DOHH2 (cell line): ENCODE results near the gene ATP11A.

Experiments
- H3F3A ChIP-seq: fragments of 200-600 bp; sonication (generic), shearing (Covaris generic); 2 replicates; pipeline ENCODE4 v1.6.0; 2016; ENCODE audit warnings: antibody characterized with exemption, mild to moderate bottlenecking; ENCODE audit not compliant: control insufficient read depth, insufficient read depth
- H3K27ac ChIP-seq: fragments of 200-600 bp; sonication (generic); 2 replicates; pipeline ENCODE4 v1.5.1; 2014; ENCODE audit warnings: low read depth, mild to moderate bottlenecking, low read length, moderate library complexity
- H3K27me3 ChIP-seq: fragments of 200-600 bp; sonication (generic); 2 replicates; pipeline ENCODE4 v1.6.1; 2014; ENCODE audit warnings: mild to moderate bottlenecking, low read length, mixed read lengths; ENCODE audit not compliant: control insufficient read depth
- H3K36me3 ChIP-seq: fragments of 200-600 bp; sonication (generic); 2 replicates; pipeline ENCODE4 v1.6.1; 2014; ENCODE audit warnings: mild to moderate bottlenecking, low read length, moderate library complexity, mixed read lengths; ENCODE audit not compliant: control insufficient read depth
- H3K4me1 ChIP-seq: fragments of 200-600 bp; sonication (generic); 2 replicates; pipeline ENCODE4 v1.6.1; 2014; ENCODE audit warnings: mild to moderate bottlenecking, low read length, mixed read lengths; ENCODE audit not compliant: control insufficient read depth
- H3K4me2 ChIP-seq: fragments of 200-600 bp; sonication (generic); 2 replicates; pipeline ENCODE4 v1.6.0; 2014; ENCODE audit warnings: mild to moderate bottlenecking, low read length, moderate library complexity
- H3K4me3 ChIP-seq: fragments of 200-600 bp; sonication (generic); 2 replicates; pipeline ENCODE4 v1.5.1; 2014; ENCODE audit warnings: mild to moderate bottlenecking, low read length, mixed read lengths
- H3K79me2 ChIP-seq: fragments of 200-600 bp; sonication (generic); 2 replicates; pipeline ENCODE4 v1.6.1; 2014; ENCODE audit warnings: mild to moderate bottlenecking, low read length, mixed read lengths; ENCODE audit not compliant: control insufficient read depth
- H3K9me2 ChIP-seq: fragments of 200-600 bp; sonication (generic); replicated peaks from 2 replicates; pipeline ENCODE4 v1.6.1; 2014; ENCODE audit warnings: mild to moderate bottlenecking, low read length, mixed read lengths; ENCODE audit not compliant: control insufficient read depth
- H3K9me3 ChIP-seq: fragments of 200-600 bp; sonication (generic); 2 replicates; pipeline ENCODE4 v1.6.1; 2014; ENCODE audit warnings: antibody characterized with exemption, low read length, mixed read lengths; ENCODE audit not compliant: control insufficient read depth, insufficient read depth
- H4K20me1 ChIP-seq: fragments of 200-600 bp; sonication (generic); 2 replicates; pipeline ENCODE4 v1.6.0; 2014; ENCODE audit warnings: low read depth, mild to moderate bottlenecking, antibody characterized with exemption, low read length, moderate library complexity; ENCODE audit not compliant: control insufficient read depth, insufficient read depth
- EZH2phosphoT487 ChIP-seq: fragments of 200-600 bp; sonication (generic); IDR thresholded peaks from 2 replicates; pipeline ENCODE4 v1.6.1; 2017; ENCODE audit warnings: borderline replicate concordance, mild to moderate bottlenecking, antibody characterized with exemption, low read length, moderate library complexity, mixed read lengths
- TF ChIP-seq, protein P1 (sequence below): fragments of 200-600 bp; sonication (generic); IDR thresholded peaks from one replicate; pipeline ENCODE4 v1.5.1; 2014; ENCODE audit warnings: antibody characterized with exemption, mild to moderate bottlenecking, low read depth, low read length; ENCODE audit not compliant: poor library complexity, severe bottlenecking

Gene ATP11A

DNA sequence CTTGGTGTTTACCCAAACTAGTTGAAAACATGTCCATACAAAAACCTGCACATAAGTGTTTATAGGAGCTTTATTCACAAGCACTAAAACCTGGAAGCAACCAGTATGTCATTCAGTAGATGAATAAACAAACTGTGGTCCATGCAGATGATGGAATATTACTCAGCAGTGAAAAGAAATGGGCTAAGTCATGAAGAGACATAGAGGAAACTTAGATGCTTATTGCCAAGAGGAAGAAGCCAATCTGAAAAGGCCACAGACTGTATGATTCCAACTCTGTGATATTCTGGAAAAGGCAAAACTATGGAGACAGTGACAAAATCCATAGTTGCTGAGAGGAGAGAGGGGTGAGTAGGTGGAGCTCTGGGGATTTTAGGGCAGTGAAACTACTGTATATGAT, 240.4 kb downstream of the ATP11A start:
- no peak overlapping the region for H3K4me2 ChIP-seq
- H3F3A ChIP-seq = no peaks in the 10 kb centered on the region
- H3K27me3 ChIP-seq = peaks cover 14% of the 10 kb centered on the region
- no peak for TF ChIP-seq EZH2phosphoT487
- TF ChIP-seq, protein P1, sequence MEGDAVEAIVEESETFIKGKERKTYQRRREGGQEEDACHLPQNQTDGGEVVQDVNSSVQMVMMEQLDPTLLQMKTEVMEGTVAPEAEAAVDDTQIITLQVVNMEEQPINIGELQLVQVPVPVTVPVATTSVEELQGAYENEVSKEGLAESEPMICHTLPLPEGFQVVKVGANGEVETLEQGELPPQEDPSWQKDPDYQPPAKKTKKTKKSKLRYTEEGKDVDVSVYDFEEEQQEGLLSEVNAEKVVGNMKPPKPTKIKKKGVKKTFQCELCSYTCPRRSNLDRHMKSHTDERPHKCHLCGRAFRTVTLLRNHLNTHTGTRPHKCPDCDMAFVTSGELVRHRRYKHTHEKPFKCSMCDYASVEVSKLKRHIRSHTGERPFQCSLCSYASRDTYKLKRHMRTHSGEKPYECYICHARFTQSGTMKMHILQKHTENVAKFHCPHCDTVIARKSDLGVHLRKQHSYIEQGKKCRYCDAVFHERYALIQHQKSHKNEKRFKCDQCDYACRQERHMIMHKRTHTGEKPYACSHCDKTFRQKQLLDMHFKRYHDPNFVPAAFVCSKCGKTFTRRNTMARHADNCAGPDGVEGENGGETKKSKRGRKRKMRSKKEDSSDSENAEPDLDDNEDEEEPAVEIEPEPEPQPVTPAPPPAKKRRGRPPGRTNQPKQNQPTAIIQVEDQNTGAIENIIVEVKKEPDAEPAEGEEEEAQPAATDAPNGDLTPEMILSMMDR = no peak
- H3K36me3 ChIP-seq = no peaks in the 10 kb centered on the region
- no peaks in the 10 kb centered on the region for H4K20me1 ChIP-seq
- no peak overlapping the region for H3K27ac ChIP-seq
- no peaks in the 10 kb centered on the region for H3K9me2 ChIP-seq
- H3K79me2 ChIP-seq = no peaks in the 10 kb centered on the region
- no peaks in the 10 kb centered on the region for H3K9me3 ChIP-seq
- H3K4me1 ChIP-seq = no peaks in the 10 kb centered on the region
- H3K4me3 ChIP-seq = no peak overlapping the region

DNA sequence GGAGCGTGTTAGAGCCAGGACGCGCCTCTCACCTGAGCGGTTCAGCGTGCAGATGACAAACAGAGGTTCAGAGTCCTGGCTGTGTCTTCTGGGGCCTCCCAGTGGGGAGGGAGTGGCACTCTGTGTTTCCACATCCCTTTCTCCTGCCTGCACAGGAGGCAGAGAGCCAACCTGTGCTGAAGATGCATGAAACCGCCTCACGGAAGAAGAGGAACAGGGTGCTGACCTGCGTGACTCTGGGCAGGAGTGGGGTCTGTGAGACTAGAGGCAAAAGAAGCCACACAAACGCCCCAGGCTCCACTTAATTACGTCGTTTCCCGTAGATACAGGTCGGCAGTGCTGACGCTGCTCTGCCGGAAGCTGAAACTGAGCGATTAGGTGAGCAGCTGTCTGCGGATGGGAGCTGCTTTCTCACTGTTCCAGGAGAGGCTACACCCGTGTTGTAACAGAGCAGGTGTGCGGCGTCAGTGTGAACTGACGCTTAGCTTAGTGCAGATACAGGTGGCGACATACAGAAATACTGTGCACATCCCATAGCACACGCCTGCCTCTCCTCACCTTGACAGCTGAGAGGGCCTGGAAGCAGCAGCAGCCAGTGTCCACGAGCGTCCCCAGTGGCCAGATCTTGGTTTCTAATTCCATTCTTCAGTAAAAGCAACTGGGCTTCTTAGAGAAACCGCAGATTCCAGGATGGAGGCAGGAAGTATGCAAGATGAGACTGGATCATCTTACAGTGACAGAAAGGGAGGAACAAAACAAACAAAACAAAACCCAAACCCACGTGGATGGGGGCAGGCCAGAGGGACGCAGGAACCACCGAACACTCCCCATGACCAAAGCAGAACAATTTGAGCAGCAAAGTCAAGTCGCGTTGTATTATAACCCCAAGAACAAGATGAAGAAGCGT, 241.4 kb downstream of the ATP11A start:
- H3K4me3 ChIP-seq = no peak overlapping the region
- no peaks in the 10 kb centered on the region for H3K36me3 ChIP-seq
- no peaks in the 10 kb centered on the region for H3K79me2 ChIP-seq
- H3K27me3 ChIP-seq = peaks cover 14% of the 10 kb centered on the region
- TF ChIP-seq EZH2phosphoT487 = no peak
- H3K4me1 ChIP-seq = no peaks in the 10 kb centered on the region
- H3K4me2 ChIP-seq = no peak overlapping the region
- no peaks in the 10 kb centered on the region for H4K20me1 ChIP-seq
- H3F3A ChIP-seq = no peaks in the 10 kb centered on the region
- no peak overlapping the region for H3K27ac ChIP-seq
- no peaks in the 10 kb centered on the region for H3K9me2 ChIP-seq
- H3K9me3 ChIP-seq = no peaks in the 10 kb centered on the region

DNA sequence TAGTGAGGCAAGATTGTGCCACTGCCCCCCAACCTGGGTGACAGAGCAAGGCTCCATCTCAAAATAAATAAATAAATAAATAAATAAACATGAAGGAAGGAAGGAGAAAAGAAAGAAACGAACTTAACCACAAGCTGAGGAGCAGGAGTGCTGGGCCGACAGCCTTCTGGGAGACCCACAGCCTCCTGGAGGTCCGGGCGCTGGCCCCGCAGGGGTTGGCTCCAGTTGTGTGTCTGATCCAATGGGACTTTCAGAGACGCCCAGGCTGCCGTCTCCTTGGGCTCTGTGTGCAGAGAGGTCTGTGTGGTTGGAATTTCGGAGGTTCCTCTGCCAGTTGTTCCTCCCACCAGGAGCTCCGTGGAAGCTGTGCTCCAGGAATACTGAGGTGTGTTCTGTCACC, 243.1 kb downstream of the ATP11A start:
- no peaks in the 10 kb centered on the region for H3K36me3 ChIP-seq
- H3K9me2 ChIP-seq = no peaks in the 10 kb centered on the region
- H3F3A ChIP-seq = no peaks in the 10 kb centered on the region
- H3K79me2 ChIP-seq = no peaks in the 10 kb centered on the region
- TF ChIP-seq EZH2phosphoT487 = no peak
- TF ChIP-seq, protein P1 = no peak
- H3K4me3 ChIP-seq = no peak overlapping the region
- no peaks in the 10 kb centered on the region for H3K9me3 ChIP-seq
- no peaks in the 10 kb centered on the region for H4K20me1 ChIP-seq
- H3K27ac ChIP-seq = no peak overlapping the region
- H3K27me3 ChIP-seq = peaks cover 14% of the 10 kb centered on the region
- no peak overlapping the region for H3K4me2 ChIP-seq
- no peaks in the 10 kb centered on the region for H3K4me1 ChIP-seq

DNA sequence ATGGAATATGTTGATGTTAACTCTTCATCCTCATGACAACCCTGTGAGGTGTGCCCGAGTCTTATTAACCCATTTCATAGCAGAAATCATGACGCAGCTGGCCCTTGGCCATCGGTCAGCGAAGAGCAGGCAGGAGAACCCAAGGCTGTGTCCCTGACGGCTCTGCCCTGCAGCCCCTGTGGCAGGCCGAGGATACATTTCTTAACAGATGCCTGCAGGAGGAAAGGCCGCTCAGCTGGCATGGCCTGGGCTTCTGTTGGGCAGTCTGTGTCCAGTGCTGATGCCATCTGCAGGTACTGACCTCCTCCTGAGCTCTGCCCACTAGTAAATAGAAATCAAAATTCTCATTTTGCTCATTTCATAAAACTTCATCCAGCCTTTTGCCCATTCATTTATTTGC, 243.8 kb downstream of the ATP11A start:
- no peak for TF ChIP-seq EZH2phosphoT487
- TF ChIP-seq, protein P1 = no peak
- Histone ChIP-seq H4K20me1 (no peaks in the 10 kb centered on the region), H3K4me3 (no peak overlapping the region), H3K9me2 (no peaks in the 10 kb centered on the region), H3K9me3 (no peaks in the 10 kb centered on the region), H3K27ac (no peak overlapping the region), H3F3A (no peaks in the 10 kb centered on the region), H3K4me2 (no peak overlapping the region), H3K27me3 (peaks cover 10% of the 10 kb centered on the region; the same call in 1 of the 2 replicates), H3K36me3 (no peaks in the 10 kb centered on the region), H3K79me2 (no peaks in the 10 kb centered on the region), H3K4me1 (no peaks in the 10 kb centered on the region)
